Keratinocyte (primary cell): Measurements from ENCODE around the gene OLFML2A.

Source experiments
- EZH2 ChIP-seq: IDR thresholded peaks from one replicate; pipeline ENCODE4 v1.6.1; 2012; ENCODE audit warnings: inconsistent platforms, mild to moderate bottlenecking, low read length, moderate library complexity
- TF ChIP-seq, protein P1 (sequence below), 3 experiments: IDR thresholded peaks in 1 of 3; conservative IDR thresholded peaks in 1 of 3; optimal IDR thresholded peaks in 1 of 3; 2 replicates in 2 of 3; 3 replicates in 1 of 3; pipeline versions ENCODE3 to v1.5.1; 2011; ENCODE audit warnings: low read length in 3 of 3, mild to moderate bottlenecking in 3 of 3, moderate library complexity in 2 of 3, control low read depth in 1 of 3, inconsistent platforms in 1 of 3; ENCODE audit not compliant: insufficient read depth in 2 of 3; ENCODE audit errors: extremely low read depth in 1 of 3

DNA sequence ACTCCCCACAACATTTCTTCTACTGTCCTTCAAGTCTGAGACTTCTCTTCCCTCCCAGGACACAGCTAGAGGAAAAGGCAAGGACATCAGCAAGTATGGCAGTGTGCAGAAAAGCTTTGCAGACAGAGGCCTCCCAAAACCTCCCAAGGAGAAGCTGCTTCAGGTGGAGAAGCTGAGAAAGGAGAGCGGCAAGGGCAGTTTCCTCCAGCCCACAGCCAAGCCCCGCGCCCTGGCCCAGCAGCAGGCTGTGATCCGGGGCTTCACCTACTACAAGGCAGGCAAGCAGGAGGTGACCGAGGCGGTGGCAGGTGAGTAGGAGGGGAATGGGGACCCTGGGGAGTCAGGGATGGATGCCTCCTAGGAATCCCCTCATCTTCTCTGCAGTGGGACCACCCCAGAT, 24.4 kb downstream of the OLFML2A start:
- TF ChIP-seq, protein P1, sequence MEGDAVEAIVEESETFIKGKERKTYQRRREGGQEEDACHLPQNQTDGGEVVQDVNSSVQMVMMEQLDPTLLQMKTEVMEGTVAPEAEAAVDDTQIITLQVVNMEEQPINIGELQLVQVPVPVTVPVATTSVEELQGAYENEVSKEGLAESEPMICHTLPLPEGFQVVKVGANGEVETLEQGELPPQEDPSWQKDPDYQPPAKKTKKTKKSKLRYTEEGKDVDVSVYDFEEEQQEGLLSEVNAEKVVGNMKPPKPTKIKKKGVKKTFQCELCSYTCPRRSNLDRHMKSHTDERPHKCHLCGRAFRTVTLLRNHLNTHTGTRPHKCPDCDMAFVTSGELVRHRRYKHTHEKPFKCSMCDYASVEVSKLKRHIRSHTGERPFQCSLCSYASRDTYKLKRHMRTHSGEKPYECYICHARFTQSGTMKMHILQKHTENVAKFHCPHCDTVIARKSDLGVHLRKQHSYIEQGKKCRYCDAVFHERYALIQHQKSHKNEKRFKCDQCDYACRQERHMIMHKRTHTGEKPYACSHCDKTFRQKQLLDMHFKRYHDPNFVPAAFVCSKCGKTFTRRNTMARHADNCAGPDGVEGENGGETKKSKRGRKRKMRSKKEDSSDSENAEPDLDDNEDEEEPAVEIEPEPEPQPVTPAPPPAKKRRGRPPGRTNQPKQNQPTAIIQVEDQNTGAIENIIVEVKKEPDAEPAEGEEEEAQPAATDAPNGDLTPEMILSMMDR (optimal IDR thresholded peaks at IDR 0.05 in 1 of 3, IDR thresholded peaks at IDR 0.05 in 1 of 3, conservative IDR thresholded peaks at IDR 0.05 in 1 of 3; ENCODE audit: extremely low read depth in 1 of 3, insufficient read depth in 2 of 3, low read length in 3 of 3), result no peak
- TF ChIP-seq EZH2, result no peak
